Mesendoderm (in vitro differentiated cells): Measurements from ENCODE around the gene PRKD1.

Experiments
- DNase-seq: peaks from one replicate; pipeline ENCODE4 v3.0.0; 2013
- H2AK5ac ChIP-seq: 2 replicates; pipeline ENCODE4 v1.6.1; 2013; ENCODE audit warnings: low read length, inconsistent platforms
- H2BK120ac ChIP-seq: 2 replicates; pipeline ENCODE4 v1.6.1; 2013; ENCODE audit warnings: low read depth, mild to moderate bottlenecking, low read length, moderate library complexity, mixed read lengths
- H2BK15ac ChIP-seq: replicated peaks from 2 replicates; pipeline ENCODE4 v1.6.1; 2013; ENCODE audit warnings: low read depth, mild to moderate bottlenecking, moderate library complexity
- H2BK5ac ChIP-seq: 2 replicates; pipeline ENCODE4 v1.6.1; 2013; ENCODE audit warnings: low read length, inconsistent platforms
- H3K18ac ChIP-seq: 2 replicates; pipeline ENCODE4 v1.6.1; 2013; ENCODE audit warnings: mild to moderate bottlenecking, low read length, mixed read lengths
- H3K23ac ChIP-seq: one replicate; pipeline ENCODE4 v1.6.1; 2013; ENCODE audit warnings: low read length
- H3K27ac ChIP-seq: 2 replicates; pipeline ENCODE4 v1.5.1; 2013; ENCODE audit warnings: low read depth, mild to moderate bottlenecking, inconsistent platforms, low read length, moderate library complexity
- H3K27me3 ChIP-seq: 2 replicates; pipeline ENCODE4 v1.6.1; 2013; ENCODE audit warnings: low read length, control low read depth, mild to moderate bottlenecking, inconsistent platforms; ENCODE audit not compliant: insufficient read depth, poor library complexity
- H3K36me3 ChIP-seq: 2 replicates; pipeline ENCODE4 v1.6.1; 2013; ENCODE audit warnings: low read length, inconsistent platforms; ENCODE audit not compliant: control insufficient read depth, insufficient read depth
- H3K4ac ChIP-seq: one replicate; pipeline ENCODE4 v1.6.1; 2013; ENCODE audit warnings: low read depth, mild to moderate bottlenecking, low read length, moderate library complexity
- H3K4me1 ChIP-seq: 2 replicates; pipeline ENCODE4 v1.6.1; 2013; ENCODE audit warnings: low read depth, low read length, inconsistent platforms; ENCODE audit not compliant: control insufficient read depth
- H3K4me2 ChIP-seq: 2 replicates; pipeline ENCODE4 v1.6.1; 2013; ENCODE audit warnings: low read length
- H3K4me3 ChIP-seq: 2 replicates; pipeline ENCODE4 v1.5.1; 2013; ENCODE audit warnings: mild to moderate bottlenecking, low read length
- H3K56ac ChIP-seq: one replicate; pipeline ENCODE4 v1.6.1; 2013; ENCODE audit warnings: low read length
- H3K79me1 ChIP-seq: 2 replicates; pipeline ENCODE4 v1.6.1; 2013; ENCODE audit warnings: low read length, inconsistent platforms
- H3K79me2 ChIP-seq: 2 replicates; pipeline ENCODE4 v1.6.1; 2013; ENCODE audit warnings: mild to moderate bottlenecking, low read length; ENCODE audit not compliant: control insufficient read depth, insufficient read depth
- H3K9ac ChIP-seq: 2 replicates; pipeline ENCODE4 v1.6.1; 2013; ENCODE audit warnings: low read length, inconsistent platforms
- H4K5ac ChIP-seq: one replicate; pipeline ENCODE4 v1.6.1; 2013; ENCODE audit warnings: low read length
- H4K8ac ChIP-seq: one replicate; pipeline ENCODE4 v1.6.1; 2013; ENCODE audit warnings: low read depth, mild to moderate bottlenecking, control low read depth, low read length, moderate library complexity
- WGBS: extraction: QIAGEN DNeasy Blood & Tissue Kit; methylation state at CpG from one replicate; pipeline ENCODE4 v1.1.7; 2013; ENCODE audit warnings: low lambda C conversion rate, missing lambda C conversion rate; ENCODE audit not compliant: insufficient coverage; ENCODE audit errors: extremely low coverage; 5-methylcytosine and 5-hydroxymethylcytosine counted together

PRKD1 gene

GRCh38 chr14:29940482-29940881, 12.8 kb upstream of the PRKD1 start:
- no peaks in the 10 kb centered on the region for H3K36me3 ChIP-seq
- H3K27me3 ChIP-seq = no peaks in the 10 kb centered on the region
- H2AK5ac ChIP-seq = no peak overlapping the region
- no peak overlapping the region for H2BK5ac ChIP-seq
- peaks cover 4% of the 10 kb centered on the region for H3K4me1 ChIP-seq
- H3K23ac ChIP-seq = no peak overlapping the region
- no peak overlapping the region for H3K4ac ChIP-seq
- no peak overlapping the region for H4K5ac ChIP-seq
- no peak overlapping the region for H3K4me3 ChIP-seq
- H3K18ac ChIP-seq = no peak overlapping the region
- H3K79me1 ChIP-seq = no peaks in the 10 kb centered on the region
- no peaks in the 10 kb centered on the region for H3K79me2 ChIP-seq
- no peak overlapping the region for H3K4me2 ChIP-seq
- peak; percentile 22 for DNase-seq
- no peak overlapping the region for H2BK120ac ChIP-seq
- no peak overlapping the region for H4K8ac ChIP-seq
- H2BK15ac ChIP-seq = no peak overlapping the region
- H3K9ac ChIP-seq = no peak overlapping the region
- H3K56ac ChIP-seq = no peak overlapping the region
- H3K27ac ChIP-seq = no peak overlapping the region
- no CpG with 5 or more reads among the region's 3 CpGs for WGBS

DNA sequence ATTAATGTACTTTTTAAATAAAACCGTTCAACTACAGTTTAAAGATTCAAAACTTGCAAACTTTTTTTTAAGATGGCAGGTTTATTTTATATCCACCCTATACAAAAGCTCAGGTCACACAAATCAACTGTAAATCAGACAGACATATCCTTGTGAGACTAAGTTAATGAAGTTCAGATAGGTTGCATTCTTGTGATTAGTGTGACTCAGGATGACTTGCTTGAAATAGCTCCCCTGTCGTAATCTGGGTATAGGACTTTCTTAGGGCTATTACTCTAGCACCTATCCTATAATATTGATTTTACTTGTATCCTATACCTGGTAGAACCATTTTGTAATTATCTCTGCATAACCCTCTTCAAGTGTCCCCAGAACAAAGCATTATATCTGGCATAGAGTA, 9.5 kb upstream of the PRKD1 start:
- no peak overlapping the region for H3K4me3 ChIP-seq
- H3K23ac ChIP-seq = no peak overlapping the region
- no peaks in the 10 kb centered on the region for H3K27me3 ChIP-seq
- no peak overlapping the region for H2BK5ac ChIP-seq
- H3K18ac ChIP-seq = no peak overlapping the region
- no CpG with 5 or more reads among the region's 2 CpGs for WGBS
- no peak overlapping the region for H2BK120ac ChIP-seq
- H3K27ac ChIP-seq = no peak overlapping the region
- no peaks in the 10 kb centered on the region for H3K79me1 ChIP-seq
- no peak overlapping the region for H3K56ac ChIP-seq
- H4K5ac ChIP-seq = no peak overlapping the region
- no peak overlapping the region for H2BK15ac ChIP-seq
- no peak overlapping the region for H3K9ac ChIP-seq
- no peak overlapping the region for H3K4me2 ChIP-seq
- no peaks in the 10 kb centered on the region for H3K36me3 ChIP-seq
- no peaks in the 10 kb centered on the region for H3K79me2 ChIP-seq
- H2AK5ac ChIP-seq = no peak overlapping the region
- no peak overlapping the region for H4K8ac ChIP-seq
- DNase-seq = peak; percentile 84
- H3K4ac ChIP-seq = no peak overlapping the region
- H3K4me1 ChIP-seq = peaks cover 4% of the 10 kb centered on the region

DNA sequence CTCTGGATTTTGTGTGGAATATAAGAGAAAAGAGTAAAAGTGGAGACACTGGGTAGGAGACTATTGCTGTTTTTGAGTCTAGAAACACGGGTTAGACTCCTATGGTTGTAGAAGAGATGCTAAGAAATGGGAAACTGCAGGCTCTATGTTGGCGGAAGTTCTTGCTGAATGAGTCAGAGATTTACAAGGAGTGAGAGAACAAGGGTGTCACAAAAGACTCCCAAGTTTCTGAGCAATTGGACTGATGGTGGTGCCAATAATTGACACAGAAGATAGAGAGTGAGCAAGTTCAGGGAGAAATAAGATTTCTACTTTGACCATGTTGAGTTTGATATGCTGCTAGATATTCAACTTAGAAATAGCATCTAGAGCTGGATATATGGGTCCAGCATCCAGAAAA, 2.6 kb upstream of the PRKD1 start:
- H3K27me3 ChIP-seq = no peaks in the 10 kb centered on the region
- no peak overlapping the region for H3K4me2 ChIP-seq
- peak; percentile 60 for DNase-seq
- no peak overlapping the region for H3K4ac ChIP-seq
- H3K18ac ChIP-seq = no peak overlapping the region
- H2BK15ac ChIP-seq = no peak overlapping the region
- H4K5ac ChIP-seq = no peak overlapping the region
- H3K36me3 ChIP-seq = no peaks in the 10 kb centered on the region
- H3K27ac ChIP-seq = no peak overlapping the region
- H3K9ac ChIP-seq = no peak overlapping the region
- H3K23ac ChIP-seq = no peak overlapping the region
- no peak overlapping the region for H2BK120ac ChIP-seq
- no peak overlapping the region for H2BK5ac ChIP-seq
- H4K8ac ChIP-seq = no peak overlapping the region
- no CpG with 5 or more reads among the region's 2 CpGs for WGBS
- H2AK5ac ChIP-seq = no peak overlapping the region
- H3K79me1 ChIP-seq = no peaks in the 10 kb centered on the region
- H3K79me2 ChIP-seq = peaks cover 1% of the 10 kb centered on the region
- no peaks in the 10 kb centered on the region for H3K4me1 ChIP-seq
- no peak overlapping the region for H3K4me3 ChIP-seq
- no peak overlapping the region for H3K56ac ChIP-seq

GRCh38 chr14:29928117-29928640, 532 bp upstream of the PRKD1 start:
- Histone ChIP-seq H3K4ac (peak overlapping the region; percentile 40), H3K79me1 (no peaks in the 10 kb centered on the region), H3K23ac (no peak overlapping the region), H3K4me1 (peaks cover 2% of the 10 kb centered on the region), H3K36me3 (no peaks in the 10 kb centered on the region), H3K9ac (peak overlapping the region; percentile 60), H3K27me3 (no peaks in the 10 kb centered on the region), H2BK120ac (no peak overlapping the region), H3K4me3 (peak overlapping the region; percentile 19), H3K4me2 (peak overlapping the region; percentile 35), H2BK5ac (no peak overlapping the region), H2AK5ac (no peak overlapping the region), H3K56ac (peak overlapping the region; percentile 63), H4K8ac (no peak overlapping the region), H3K18ac (peak overlapping the region; percentile 99), H4K5ac (no peak overlapping the region), H2BK15ac (no peak overlapping the region), H3K79me2 (peaks cover 6% of the 10 kb centered on the region), H3K27ac (no peak overlapping the region)
- DNase-seq = peak; percentile 78
- WGBS = no CpG with 5 or more reads among the region's 23 CpGs

DNA sequence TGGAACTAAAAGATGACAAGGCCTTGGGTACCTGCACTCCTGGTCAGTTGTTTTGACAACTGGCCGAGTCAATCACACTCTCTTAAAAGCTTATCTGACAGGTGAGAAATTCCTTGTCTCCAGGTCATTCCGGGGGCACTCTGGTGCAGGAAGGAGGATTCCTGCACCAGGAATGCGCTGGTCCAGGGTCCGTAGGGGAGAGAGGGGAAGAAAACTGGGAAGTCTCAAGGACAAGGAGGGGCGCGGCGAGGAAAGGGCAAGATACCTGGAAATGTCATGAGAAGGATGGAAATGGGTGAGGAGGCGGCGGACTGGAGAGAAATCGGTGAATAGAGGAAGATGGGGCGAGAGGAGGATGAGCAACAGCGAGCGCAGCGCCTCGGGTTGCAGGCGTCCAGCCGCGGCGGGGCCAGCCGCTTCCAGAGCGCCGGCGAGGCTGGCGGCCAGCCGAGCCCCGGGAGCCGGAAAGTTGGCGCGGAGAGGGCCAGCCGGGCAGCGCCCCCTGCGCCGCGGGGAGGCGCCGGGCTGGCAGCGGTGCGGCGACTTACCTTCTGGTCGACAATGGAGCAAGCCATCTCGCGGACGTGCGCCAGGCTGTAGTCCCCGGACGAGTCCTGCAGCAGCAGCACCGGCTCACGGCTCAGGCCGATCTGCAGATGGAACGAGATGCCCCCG, 809 bp downstream of the PRKD1 start:
- peak overlapping the region; percentile 63 for H3K56ac ChIP-seq
- peak; percentile 96 for DNase-seq

More for the DNA sequence above, 809 bp downstream of the PRKD1 start:
- Histone ChIP-seq H3K9ac (peak overlapping the region; percentile 75), H3K4me2 (peak overlapping the region; percentile 87), H3K27me3 (no peaks in the 10 kb centered on the region), H3K18ac (peak overlapping the region; percentile 99), H4K5ac (no peak overlapping the region), H3K27ac (peak overlapping the region; percentile 79), H3K4me3 (peak overlapping the region; percentile 9), H3K79me1 (no peaks in the 10 kb centered on the region), H2BK15ac (peak overlapping the region; percentile 98), H2BK120ac (peak overlapping the region; percentile 98), H4K8ac (no peak overlapping the region), H3K23ac (no peak overlapping the region), H3K79me2 (peaks cover 13% of the 10 kb centered on the region), H3K4ac (peak overlapping the region; percentile 99), H2AK5ac (no peak overlapping the region), H3K36me3 (no peaks in the 10 kb centered on the region), H3K4me1 (peaks cover 2% of the 10 kb centered on the region), H2BK5ac (peak overlapping the region; percentile 47)
- WGBS = no CpG with 5 or more reads among the region's 51 CpGs
